Gastroesophageal sphincter (tissue), 4 donors: ENCODE results near the gene BPNT1. TPM values are rescaled to one million over a fixed set of nuclear protein-coding genes. Genes with fewer than 3 reads are reported as not detected.

Source experiments
- ATAC-seq: fragments of 150-250 bp; one replicate; pipeline ENCODE4 v1.9.1; 2016; ENCODE audit warnings: mild to moderate bottlenecking, moderate library complexity
- H3K27ac ChIP-seq, 4 donors: fragments of 200-600 bp; sonication (generic) in 3 of 4; 1 replicate in 3 of 4; 2 replicates in 1 of 4; pipeline ENCODE4 v1.5.1; 2016 to 2019
- H3K27me3 ChIP-seq: fragments of 200-600 bp; sonication (generic); one replicate; pipeline ENCODE4 v1.5.1; 2019
- H3K36me3 ChIP-seq, 2 donors: fragments of 200-600 bp; sonication (generic); one replicate each; pipeline ENCODE4 v1.5.1; 2019; ENCODE audit warnings: control low read depth in 1 of 2
- H3K4me1 ChIP-seq, 3 donors: fragments of 200-600 bp; sonication (generic); 1 replicate in 2 of 3; 2 replicates in 1 of 3; pipeline ENCODE4 v1.5.1; 2016 to 2019; ENCODE audit warnings: control low read depth in 2 of 3
- H3K4me3 ChIP-seq, 2 donors: fragments of 200-600 bp; sonication (generic); one replicate each; pipeline ENCODE4 v1.5.1; 2019; ENCODE audit warnings: mild to moderate bottlenecking in 1 of 2, moderate library complexity in 1 of 2
- H3K9me3 ChIP-seq, 3 donors: fragments of 200-600 bp; sonication (generic); one replicate each; pipeline ENCODE4 v1.5.1; 2017 to 2019; ENCODE audit warnings: control low read depth in 2 of 3
- CTCF ChIP-seq, 4 experiments: fragments of 200-600 bp in 2 of 4; fragments of 450-650 bp in 2 of 4; sonication (generic) in 1 of 4; IDR thresholded peaks; one replicate each; pipeline ENCODE4 v1.5.1; 2017 to 2019; ENCODE audit warnings: antibody characterized with exemption in 4 of 4, mild to moderate bottlenecking in 2 of 4, moderate library complexity in 2 of 4
- EP300 ChIP-seq: sonication (generic); formaldehyde crosslinking; IDR thresholded peaks from one replicate; pipeline ENCODE4 v1.6.1; 2017; ENCODE audit warnings: antibody characterized with exemption, mild to moderate bottlenecking
- POLR2A ChIP-seq, 2 donors: fragments of 450-650 bp; IDR thresholded peaks; one replicate each; pipeline ENCODE4 v1.6.1; 2017; ENCODE audit warnings: antibody characterized with exemption in 2 of 2, mild to moderate bottlenecking in 2 of 2, moderate library complexity in 1 of 2
- POLR2AphosphoS5 ChIP-seq: sonication (generic); formaldehyde crosslinking; IDR thresholded peaks from one replicate; pipeline ENCODE4 v1.6.1; 2017; ENCODE audit warnings: antibody characterized with exemption
- WGBS, 2 donors: methylation state at CpG; one replicate each; pipeline ENCODE4 v1.1.5; 2018; ENCODE audit warnings: low coverage in 1 of 2; 5-methylcytosine and 5-hydroxymethylcytosine counted together
- total RNA-seq, 4 donors: library from RNA; depleted of rRNA; stranded (reverse); fragments of >200 nt; gene quantifications; one replicate each; pipeline ENCODE4 v1.1.0, GENCODE V29; 2016

Gene BPNT1
- total RNA-seq, 4 donors from 2014 or later, result 8.8 to 30.2 (median 12.8) TPM

DNA sequence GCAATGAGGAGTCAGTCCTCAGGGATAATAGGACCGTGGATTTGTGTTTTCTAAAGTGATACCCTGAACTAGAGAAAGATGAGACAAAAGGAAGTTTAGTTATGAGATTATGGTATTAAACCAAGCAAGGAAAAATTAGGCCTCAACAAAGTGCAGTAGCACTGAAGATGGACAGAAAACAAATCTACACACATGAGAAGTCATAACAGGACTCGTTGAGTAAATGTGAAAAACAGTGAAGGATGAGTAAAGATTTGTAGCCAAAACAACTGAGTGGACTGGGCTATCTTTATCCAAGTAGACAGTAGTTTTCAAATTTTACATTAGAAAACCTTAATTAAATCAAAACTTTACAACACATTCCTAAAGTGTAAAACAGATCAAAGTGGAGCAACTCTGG is 58.3 kb downstream of the BPNT1 start:
- TF ChIP-seq POLR2A (IDR thresholded peaks at IDR 0.05) (no peak), EP300 (no peak), POLR2AphosphoS5 (no peak), CTCF (IDR thresholded peaks at IDR 0.05) (no peak)
- H3K27me3 ChIP-seq, result no peaks in the 10 kb centered on the region
- no peaks in the 10 kb centered on the region for H3K9me3 ChIP-seq
- 73 to 83% methylated on average over 2 of the region's 2 CpGs for WGBS, 2 donors
- H3K36me3 ChIP-seq, result peaks cover 7 to 90% of the 10 kb centered on the region in 2 donors
- no peak overlapping the region for H3K4me3 ChIP-seq
- no peak overlapping the region for H3K27ac ChIP-seq
- H3K4me1 ChIP-seq, result no peaks in the 10 kb centered on the region
- ATAC-seq, result no peak

DNA sequence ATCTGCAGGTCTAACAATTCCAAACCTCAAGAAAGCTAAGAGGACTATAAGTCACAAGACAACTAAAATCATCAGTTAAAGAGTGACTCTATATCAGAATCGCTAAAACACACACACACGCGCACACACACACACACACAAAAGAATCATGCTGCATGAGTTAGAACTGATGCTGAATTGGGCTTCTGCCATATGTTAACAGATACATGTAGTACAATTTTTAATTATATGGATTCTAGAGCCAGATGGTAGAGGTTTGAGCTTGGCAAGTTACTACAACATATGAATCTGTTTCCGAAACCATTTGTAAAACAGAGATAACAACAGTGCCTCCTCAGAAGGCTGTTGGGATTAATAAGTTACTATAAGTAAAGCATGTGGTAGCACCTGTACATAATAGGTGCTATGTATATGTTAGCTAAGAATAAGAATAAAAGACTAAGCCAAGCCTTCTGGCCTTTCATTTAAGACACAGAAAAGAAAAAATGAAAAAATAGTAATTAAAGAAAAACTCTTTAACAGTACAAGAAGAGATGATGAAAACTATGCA is 61.2 kb downstream of the BPNT1 start:
- Histone ChIP-seq H3K4me1 (no peaks in the 10 kb centered on the region), H3K27ac (no peak overlapping the region), H3K27me3 (no peaks in the 10 kb centered on the region), H3K4me3 (no peak overlapping the region), H3K9me3 (no peaks in the 10 kb centered on the region), H3K36me3 (peaks cover 18 to 97% of the 10 kb centered on the region in 2 donors)
- ATAC-seq, result no peak
- TF ChIP-seq CTCF (IDR thresholded peaks at IDR 0.05) (no peak), POLR2AphosphoS5 (no peak), EP300 (no peak), POLR2A (IDR thresholded peaks at IDR 0.05) (no peak)
- 78 to 83% methylated on average over 4 of the region's 4 CpGs for WGBS, 2 donors

DNA sequence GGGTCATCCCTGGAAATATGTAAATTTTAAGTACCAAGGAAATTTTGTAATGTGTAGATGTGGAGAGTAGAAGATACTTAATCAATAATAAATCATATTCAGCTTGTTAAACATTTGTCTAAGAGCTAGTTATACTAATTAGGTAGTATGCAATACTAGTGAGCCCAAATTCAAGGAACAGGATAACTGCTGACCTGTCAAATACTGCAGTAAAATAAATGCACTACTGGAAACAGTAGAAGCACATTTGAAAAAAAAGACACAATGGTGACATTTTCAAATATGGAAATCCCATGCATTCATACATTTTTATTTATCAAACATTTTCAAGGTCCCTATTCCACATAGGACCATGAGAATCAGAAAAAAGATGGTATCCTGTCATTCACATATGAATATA is 70.5 kb downstream of the BPNT1 start:
- no peak for TF ChIP-seq POLR2AphosphoS5
- no peak for TF ChIP-seq CTCF (IDR thresholded peaks at IDR 0.05)
- no peak for TF ChIP-seq EP300
- TF ChIP-seq POLR2A (IDR thresholded peaks at IDR 0.05), result no peak
- no peaks in the 10 kb centered on the region for H3K9me3 ChIP-seq
- H3K27me3 ChIP-seq, result no peaks in the 10 kb centered on the region
- ATAC-seq, result no peak
- H3K27ac ChIP-seq, result no peak overlapping the region
- no peaks in the 10 kb centered on the region for H3K4me1 ChIP-seq
- no peak overlapping the region for H3K4me3 ChIP-seq
- peaks cover 6 to 99% of the 10 kb centered on the region in 2 donors for H3K36me3 ChIP-seq

- Histone ChIP-seq H3K27ac (no peak overlapping the region), H3K36me3 (peaks cover 0 to 83% of the 10 kb centered on the region in 2 donors), H3K9me3 (no peaks in the 10 kb centered on the region), H3K4me3 (no peak overlapping the region), H3K27me3 (no peaks in the 10 kb centered on the region), H3K4me1 (peaks cover 0 to 10% (median 0%) of the 10 kb centered on the region in 3 donors)
- no peak for TF ChIP-seq POLR2AphosphoS5
- TF ChIP-seq POLR2A (IDR thresholded peaks at IDR 0.05), result no peak
- no peak for TF ChIP-seq EP300
- no peak for TF ChIP-seq CTCF (IDR thresholded peaks at IDR 0.05)
- ATAC-seq, result no peak
- WGBS, 2 donors, result 35 to 63% methylated on average over 3 of the region's 3 CpGs
Observed at GRCh38 chr1:220013497-220013896, 76.1 kb downstream of the BPNT1 start.

GRCh38 chr1:220012259-220012658 is 77.3 kb downstream of the BPNT1 start:
- H3K27ac ChIP-seq, result no peak overlapping the region
- H3K4me1 ChIP-seq, result peaks cover 0 to 10% (median 0%) of the 10 kb centered on the region in 3 donors
- no peak overlapping the region for H3K4me3 ChIP-seq
- no peak for ATAC-seq
- no peaks in the 10 kb centered on the region for H3K27me3 ChIP-seq
- TF ChIP-seq POLR2AphosphoS5 (no peak), POLR2A (IDR thresholded peaks at IDR 0.05) (no peak), CTCF (IDR thresholded peaks at IDR 0.05) (no peak), EP300 (no peak)
- H3K36me3 ChIP-seq, result peaks cover 0 to 82% of the 10 kb centered on the region in 2 donors
- H3K9me3 ChIP-seq, result no peaks in the 10 kb centered on the region
- WGBS, 2 donors, result 44 to 48% methylated on average over 3 of the region's 3 CpGs
